Right lobe of liver (tissue), 4 donors: Measurements from ENCODE around the gene HPSE2.

Source experiments
- POLR2A ChIP-seq: fragments of 450-650 bp; IDR thresholded peaks from one replicate; pipeline ENCODE4 v1.6.1; 2017; ENCODE audit warnings: antibody characterized with exemption, mild to moderate bottlenecking
- TF ChIP-seq, protein P1 (sequence below), 4 donors: fragments of 200-600 bp in 3 of 4; fragments of 450-650 bp in 1 of 4; IDR thresholded peaks; one replicate each; pipeline versions ENCODE4 v1.5.1 to v1.8.0; 2016 to 2022; ENCODE audit warnings: antibody characterized with exemption in 4 of 4, mild to moderate bottlenecking in 2 of 4
- donor health status: DM: no; HTN: no; CAD: no.
- donor health status: DM: no; HTN: no; CAD: no.
- donor health status: DM: no; HTN: yes; CAD: no.

GRCh38 chr10:98528805-98529183 is 706.9 kb downstream of the HPSE2 start:
- TF ChIP-seq, protein P1, sequence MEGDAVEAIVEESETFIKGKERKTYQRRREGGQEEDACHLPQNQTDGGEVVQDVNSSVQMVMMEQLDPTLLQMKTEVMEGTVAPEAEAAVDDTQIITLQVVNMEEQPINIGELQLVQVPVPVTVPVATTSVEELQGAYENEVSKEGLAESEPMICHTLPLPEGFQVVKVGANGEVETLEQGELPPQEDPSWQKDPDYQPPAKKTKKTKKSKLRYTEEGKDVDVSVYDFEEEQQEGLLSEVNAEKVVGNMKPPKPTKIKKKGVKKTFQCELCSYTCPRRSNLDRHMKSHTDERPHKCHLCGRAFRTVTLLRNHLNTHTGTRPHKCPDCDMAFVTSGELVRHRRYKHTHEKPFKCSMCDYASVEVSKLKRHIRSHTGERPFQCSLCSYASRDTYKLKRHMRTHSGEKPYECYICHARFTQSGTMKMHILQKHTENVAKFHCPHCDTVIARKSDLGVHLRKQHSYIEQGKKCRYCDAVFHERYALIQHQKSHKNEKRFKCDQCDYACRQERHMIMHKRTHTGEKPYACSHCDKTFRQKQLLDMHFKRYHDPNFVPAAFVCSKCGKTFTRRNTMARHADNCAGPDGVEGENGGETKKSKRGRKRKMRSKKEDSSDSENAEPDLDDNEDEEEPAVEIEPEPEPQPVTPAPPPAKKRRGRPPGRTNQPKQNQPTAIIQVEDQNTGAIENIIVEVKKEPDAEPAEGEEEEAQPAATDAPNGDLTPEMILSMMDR (IDR thresholded peaks at IDR 0.05): no peak
- no peak for TF ChIP-seq POLR2A
